Common myeloid progenitor, CD34-positive (primary cell): ENCODE measurements around the gene TSBP1. TPM values are rescaled to one million over a fixed set of nuclear protein-coding genes. Genes with fewer than 3 reads are reported as not detected.

Source experiments
- CTCF ChIA-PET: fragments of 350-600 bp; sonication (Branson Sonifier 250); formaldehyde crosslinking; loops from one replicate; lab custom pipeline; 2021; ENCODE audit warnings: antibody characterized with exemption; lab: Charles Lee
- POLR2A ChIA-PET: fragments of 350-600 bp; sonication (Branson Sonifier 250); formaldehyde crosslinking; loops from one replicate; lab custom pipeline; 2021; ENCODE audit warnings: antibody characterized with exemption; lab: Charles Lee
- DNase-seq, 3 donors: peaks; one replicate each; pipeline versions ENCODE4 v3.0.0 to v3.0.0-alpha.2; 2013
- H3K27ac ChIP-seq, 2 experiments: 1 replicate in 1 of 2; 2 replicates in 1 of 2; pipeline ENCODE4 v1.7.0; 2013; ENCODE audit warnings: inconsistent platforms in 2 of 2, low read length in 2 of 2, mild to moderate bottlenecking in 2 of 2, low read depth in 1 of 2, moderate library complexity in 1 of 2; ENCODE audit not compliant: severe bottlenecking in 2 of 2, insufficient read depth in 1 of 2, poor library complexity in 1 of 2
- H3K27me3 ChIP-seq, 5 experiments: replicated peaks in 2 of 5; 1 replicate in 3 of 5; 2 replicates in 2 of 5; pipeline versions ENCODE4 v1.6.1 to v1.7.0; 2013; ENCODE audit warnings: low read length in 4 of 5, mild to moderate bottlenecking in 2 of 5, moderate library complexity in 2 of 5, inconsistent platforms in 1 of 5; ENCODE audit not compliant: insufficient read depth in 5 of 5, control insufficient read depth in 4 of 5
- H3K36me3 ChIP-seq, 4 experiments: 1 replicate in 2 of 4; 2 replicates in 2 of 4; pipeline versions ENCODE4 v1.6.1 to v1.7.0; 2013; ENCODE audit warnings: low read length in 3 of 4, control low read depth in 1 of 4, mild to moderate bottlenecking in 1 of 4; ENCODE audit not compliant: control insufficient read depth in 4 of 4, insufficient read depth in 4 of 4
- H3K4me1 ChIP-seq, 4 experiments: 1 replicate in 3 of 4; 2 replicates in 1 of 4; pipeline versions ENCODE4 v1.6.1 to v1.7.1; 2013; ENCODE audit warnings: low read length in 3 of 4, mild to moderate bottlenecking in 3 of 4, control low read depth in 1 of 4, inconsistent platforms in 1 of 4, moderate library complexity in 1 of 4; ENCODE audit not compliant: control insufficient read depth in 4 of 4, insufficient read depth in 4 of 4; ENCODE audit errors: control extremely low read depth in 1 of 4
- H3K4me3 ChIP-seq, 7 experiments: 1 replicate in 4 of 7; 2 replicates in 3 of 7; pipeline versions ENCODE4 v1.5.1 to v1.7.0; 2013; ENCODE audit warnings: mild to moderate bottlenecking in 7 of 7, low read length in 6 of 7, moderate library complexity in 6 of 7, inconsistent platforms in 2 of 7, low read depth in 2 of 7, control low read depth in 1 of 7; ENCODE audit not compliant: insufficient read depth in 4 of 7, control insufficient read depth in 1 of 7; ENCODE audit errors: extremely low read depth in 1 of 7
- H3K9me3 ChIP-seq, 5 experiments: 1 replicate in 4 of 5; 2 replicates in 1 of 5; pipeline versions ENCODE4 v1.6.1 to v1.7.1; 2013; ENCODE audit warnings: low read length in 4 of 5, mild to moderate bottlenecking in 2 of 5, inconsistent platforms in 1 of 5, low read depth in 1 of 5, moderate library complexity in 1 of 5; ENCODE audit not compliant: control insufficient read depth in 4 of 5, insufficient read depth in 2 of 5; ENCODE audit errors: control extremely low read depth in 1 of 5
- WGBS: methylation state at CpG from one replicate; pipeline ENCODE4 v1.1.5; 2013; ENCODE audit not compliant: insufficient coverage; 5-methylcytosine and 5-hydroxymethylcytosine counted together
- polyA plus RNA-seq: library from polyadenylated mRNA; unstranded; fragments of 120-200 nt; gene quantifications from one replicate; pipeline ENCODE4 v1.2.1, GENCODE V29; 2013

TSBP1 gene
- polyA plus RNA-seq, result 0.08 TPM

DNA sequence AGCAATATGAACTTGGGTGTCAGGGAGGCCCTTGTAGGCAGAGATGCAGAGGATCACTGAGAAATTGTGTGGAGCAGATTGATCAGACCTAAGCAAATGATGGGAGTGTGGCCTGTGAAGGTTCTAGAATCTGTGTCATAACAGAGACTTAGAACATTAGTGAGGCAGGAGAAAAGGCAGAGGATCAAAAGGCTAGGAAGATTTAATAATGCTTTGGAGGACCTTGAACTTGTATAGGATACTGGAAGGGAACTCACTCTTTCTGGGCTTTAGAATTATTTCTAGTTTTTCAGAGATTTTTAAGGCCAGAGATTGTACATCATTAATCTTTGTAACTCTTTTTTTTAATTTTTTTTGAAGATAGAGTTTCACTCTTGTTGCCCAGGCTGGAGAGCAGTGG, at the start of gene TSBP1:
Gene TSBP1, minus strand, starts transcription at position 101 of the 400 bp plus-strand sequence. CDS start 197 bp downstream, outside the sequence.
- Histone ChIP-seq H3K36me3 (no peaks in the 10 kb centered on the region), H3K4me3 (no peak within 1 kb of the TSS), H3K4me1 (no peaks in the 10 kb centered on the region), H3K27me3 (no peaks in the 10 kb centered on the region), H3K9me3 (no peaks in the 10 kb centered on the region), H3K27ac (no peak within 1 kb of the TSS)
- CTCF ChIA-PET, result no interaction called here
- DNase-seq, result no peak
- POLR2A ChIA-PET, result no interaction called here

DNA sequence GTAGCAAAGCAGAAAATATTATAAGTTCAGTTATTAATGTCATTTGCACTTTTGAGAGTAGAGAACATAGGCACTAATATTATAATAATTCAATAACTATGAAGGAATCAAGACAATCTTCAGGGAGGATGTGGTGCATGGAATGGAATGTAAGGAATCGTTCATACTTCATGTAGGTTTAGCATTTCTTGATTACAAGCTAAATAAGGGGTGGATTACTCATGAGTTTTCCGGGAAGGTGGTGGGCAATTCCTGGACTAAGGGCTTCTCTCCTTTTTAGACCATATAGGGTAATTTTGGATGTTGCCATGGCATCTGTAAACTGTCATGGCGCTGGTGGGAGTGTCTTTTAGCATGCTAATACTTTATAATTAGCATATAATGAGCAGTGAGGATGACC, 44.3 kb upstream of the TSBP1 start:
- peaks cover 0 to 9% (median 3%) of the 10 kb centered on the region in 4 experiments for H3K4me1 ChIP-seq
- POLR2A ChIA-PET, result no interaction called here
- H3K27me3 ChIP-seq, result peaks cover 2 to 8% (median 5%) of the 10 kb centered on the region in 5 experiments
- no peaks in the 10 kb centered on the region for H3K9me3 ChIP-seq
- no peak overlapping the region for H3K27ac ChIP-seq
- no peaks in the 10 kb centered on the region for H3K36me3 ChIP-seq
- CTCF ChIA-PET, result interaction anchor here (0.7 to 1.7 kb wide), 6 partner anchors 11 to 439 kb away, joined by 3 to 4 read pairs (median 4); partner anchors contain the start of gene PSMB9
- peak overlapping the region in 1 of 7 experiments; percentile 61 for H3K4me3 ChIP-seq
- 88% methylated on average over 1 of the region's 3 CpGs for WGBS
- no peak for DNase-seq

DNA sequence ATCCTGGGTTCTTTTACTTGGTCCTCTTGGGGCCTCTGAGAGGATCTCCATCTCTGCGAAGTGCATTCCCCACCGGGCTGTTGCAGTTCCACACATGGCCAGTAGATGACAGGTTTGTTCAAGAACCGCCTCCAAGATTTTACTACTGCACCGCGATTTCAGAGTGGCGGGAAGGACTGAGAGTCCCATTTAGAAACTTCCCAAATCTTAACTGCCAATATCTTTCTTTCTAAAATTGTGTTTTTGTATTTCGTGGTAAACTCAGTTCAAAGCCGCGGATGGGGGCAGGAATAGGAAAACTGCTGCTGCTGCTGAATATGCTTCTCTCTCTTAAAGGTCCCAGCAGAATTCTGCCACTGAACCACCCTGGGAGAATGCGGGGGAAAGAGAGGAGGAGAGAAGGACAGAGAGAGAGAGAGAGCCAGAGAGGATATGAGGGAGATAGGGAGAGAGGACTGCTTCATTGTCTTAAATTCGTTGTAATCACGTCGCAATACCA, 43.9 kb upstream of the TSBP1 start:
- peaks cover 2 to 8% (median 5%) of the 10 kb centered on the region in 5 experiments for H3K27me3 ChIP-seq
- WGBS, result 7% methylated on average over 3 of the region's 13 CpGs
- CTCF ChIA-PET, result interaction anchor here (0.7 to 6.2 kb wide), 11 partner anchors 9 to 439 kb away, joined by 3 to 54 read pairs (median 4); partner anchors contain the start of gene PSMB9

GRCh38 chr6:32413427-32414047, 41.8 kb upstream of the TSBP1 start:
- peak; percentile 84 to 90 (median 88) for DNase-seq
- 3% methylated on average over 7 of the region's 11 CpGs for WGBS
- peaks cover 0 to 4% (median 3%) of the 10 kb centered on the region in 4 experiments for H3K4me1 ChIP-seq
- no peak overlapping the region for H3K4me3 ChIP-seq
- CTCF ChIA-PET, result interaction anchor here (0.7 to 6.2 kb wide), 35 partner anchors 8 to 455 kb away, joined by 3 to 54 read pairs (median 4); no protein-coding TSS in a partner anchor
- H3K27ac ChIP-seq, result no peak overlapping the region
- no peaks in the 10 kb centered on the region for H3K9me3 ChIP-seq
- POLR2A ChIA-PET, result interaction anchor here (0.7 kb wide), 1 partner anchor 36 kb away, joined by 4 read pairs; no protein-coding TSS in a partner anchor
- no peaks in the 10 kb centered on the region for H3K36me3 ChIP-seq
- peaks cover 2 to 8% (median 5%) of the 10 kb centered on the region in 5 experiments for H3K27me3 ChIP-seq

More for the DNA sequence above, 43.9 kb upstream of the TSBP1 start:
- Histone ChIP-seq H3K9me3 (no peaks in the 10 kb centered on the region), H3K36me3 (no peaks in the 10 kb centered on the region), H3K4me1 (peaks cover 0 to 9% (median 3%) of the 10 kb centered on the region in 4 experiments), H3K4me3 (peak overlapping the region in 2 of 7 experiments; percentile 25 to 61), H3K27ac (no peak overlapping the region)
- peak; percentile 73 to 83 (median 76) for DNase-seq
- POLR2A ChIA-PET, result no interaction called here

- Histone ChIP-seq H3K4me3 (no peak overlapping the region), H3K9me3 (no peaks in the 10 kb centered on the region), H3K36me3 (no peaks in the 10 kb centered on the region), H3K27ac (no peak overlapping the region), H3K27me3 (peaks cover 2 to 13% (median 4%) of the 10 kb centered on the region in 5 experiments), H3K4me1 (peaks cover 0 to 4% (median 3%) of the 10 kb centered on the region in 4 experiments)
- ChIA-PET CTCF (interaction anchor here (1.6 to 6.2 kb wide), 5 partner anchors 7 to 381 kb away, joined by 5 to 54 read pairs (median 24); no protein-coding TSS in a partner anchor), POLR2A (no interaction called here)
- no peak for DNase-seq
- 96% methylated on average over 8 of the region's 9 CpGs for WGBS
Observed at GRCh38 chr6:32411566-32412327, 40.0 kb upstream of the TSBP1 start.

DNA sequence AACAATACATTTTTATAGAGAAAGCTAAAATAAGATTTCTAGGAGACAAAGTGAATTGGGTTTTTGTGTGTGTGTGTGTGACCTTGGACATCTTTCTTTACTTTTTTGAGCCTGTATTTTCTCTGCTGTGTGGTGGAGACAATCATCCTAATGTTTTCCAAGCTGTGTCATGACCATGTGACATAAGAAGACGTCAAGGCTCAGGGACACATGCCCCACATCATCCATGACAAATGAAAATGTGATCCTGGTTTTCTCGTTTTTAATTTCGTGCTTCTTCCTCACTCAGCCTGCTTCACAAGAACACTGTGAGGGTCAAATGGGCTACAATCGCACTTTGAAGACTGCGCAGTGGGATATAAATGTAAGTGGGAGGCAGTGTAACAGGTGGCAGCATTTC, 39.2 kb upstream of the TSBP1 start:
- Histone ChIP-seq H3K27ac (no peak overlapping the region), H3K27me3 (peaks cover 0 to 14% (median 4%) of the 10 kb centered on the region in 5 experiments), H3K4me3 (no peak overlapping the region), H3K9me3 (no peaks in the 10 kb centered on the region), H3K36me3 (no peaks in the 10 kb centered on the region), H3K4me1 (peaks cover 0 to 4% (median 3%) of the 10 kb centered on the region in 4 experiments)
- no peak for DNase-seq
- ChIA-PET POLR2A (interaction anchor here (0.7 kb wide), 1 partner anchor 148 kb away, joined by 3 read pairs; no protein-coding TSS in a partner anchor), CTCF (interaction anchor here (1.1 to 6.2 kb wide), 4 partner anchors 8 to 376 kb away, joined by 3 to 54 read pairs (median 18); no protein-coding TSS in a partner anchor)
- 67% methylated on average over 3 of the region's 5 CpGs for WGBS
